NT2/D1 (cell line): ENCODE measurements around the gene METTL16.

ENCODE experiments used
- DNase-seq: peaks from one replicate; pipeline ENCODE4 v3.0.0-alpha.2; 2011; ENCODE audit warnings: low read depth, low spot score
- H3K27me3 ChIP-seq: 2 replicates; pipeline ENCODE4 v1.6.0; 2011; ENCODE audit warnings: mild to moderate bottlenecking; ENCODE audit not compliant: insufficient read length, insufficient read depth
- H3K36me3 ChIP-seq: 2 replicates; pipeline ENCODE4 v1.6.1; 2011; ENCODE audit warnings: mild to moderate bottlenecking, low read length, mixed read lengths; ENCODE audit not compliant: insufficient read depth, insufficient read length
- H3K4me1 ChIP-seq: 2 replicates; pipeline ENCODE4 v1.5.1; 2011; ENCODE audit not compliant: insufficient read depth, insufficient read length
- H3K4me3 ChIP-seq: 2 replicates; pipeline ENCODE4 v1.5.1; 2011; ENCODE audit warnings: low read depth; ENCODE audit not compliant: insufficient read length
- H3K9ac ChIP-seq: 2 replicates; pipeline ENCODE4 v1.6.0; 2011; ENCODE audit warnings: low read depth; ENCODE audit not compliant: insufficient read length
- H3K9me3 ChIP-seq: 2 replicates; pipeline ENCODE4 v1.5.1; 2011; ENCODE audit warnings: mild to moderate bottlenecking, low read length; ENCODE audit not compliant: insufficient read depth
- SUZ12 ChIP-seq: IDR thresholded peaks from 2 replicates; pipeline ENCODE4 v1.6.1; 2011; ENCODE audit not compliant: insufficient read length, insufficient read depth; ENCODE audit errors: extremely low read depth
- YY1 ChIP-seq: IDR thresholded peaks from 2 replicates; pipeline ENCODE4 v1.6.1; 2011; ENCODE audit not compliant: insufficient read length, insufficient read depth
- ZNF274 ChIP-seq: IDR thresholded peaks from 2 replicates; pipeline ENCODE4 v1.6.1; 2011; ENCODE audit warnings: mild to moderate bottlenecking, low read depth, low read length

The METTL16 gene

GRCh38 chr17:2412561-2413021 is 99.1 kb downstream of the METTL16 start:
- Histone ChIP-seq H3K27me3 (no peaks in the 10 kb centered on the region), H3K9me3 (no peaks in the 10 kb centered on the region), H3K9ac (no peak overlapping the region), H3K4me3 (no peak overlapping the region), H3K4me1 (no peaks in the 10 kb centered on the region), H3K36me3 (peaks cover 39% of the 10 kb centered on the region)
- DNase-seq = no peak
- no peak for TF ChIP-seq YY1
- no peak for TF ChIP-seq SUZ12
- no peak for TF ChIP-seq ZNF274

GRCh38 chr17:2410951-2411350 is 100.7 kb downstream of the METTL16 start:
- TF ChIP-seq ZNF274 = no peak
- TF ChIP-seq SUZ12 = no peak
- no peak for TF ChIP-seq YY1
- DNase-seq = no peak
- peaks cover 35% of the 10 kb centered on the region for H3K36me3 ChIP-seq
- no peak overlapping the region for H3K4me3 ChIP-seq
- H3K9ac ChIP-seq = no peak overlapping the region
- no peaks in the 10 kb centered on the region for H3K9me3 ChIP-seq
- H3K27me3 ChIP-seq = no peaks in the 10 kb centered on the region
- H3K4me1 ChIP-seq = peaks cover 3% of the 10 kb centered on the region

- TF ChIP-seq ZNF274 = no peak
- no peak for TF ChIP-seq YY1
- TF ChIP-seq SUZ12 = no peak
- H3K4me1 ChIP-seq = peaks cover 13% of the 10 kb centered on the region
- no peaks in the 10 kb centered on the region for H3K27me3 ChIP-seq
- H3K9me3 ChIP-seq = no peaks in the 10 kb centered on the region
- H3K9ac ChIP-seq = peak overlapping the region; percentile 56
- no peak overlapping the region for H3K4me3 ChIP-seq
- DNase-seq = no peak
- H3K36me3 ChIP-seq = peaks cover 18% of the 10 kb centered on the region
Observed at GRCh38 chr17:2406903-2407790, 104.5 kb downstream of the METTL16 start.

- H3K27me3 ChIP-seq = no peaks in the 10 kb centered on the region
- H3K4me1 ChIP-seq = peaks cover 13% of the 10 kb centered on the region
- peaks cover 15% of the 10 kb centered on the region for H3K36me3 ChIP-seq
- no peak for TF ChIP-seq ZNF274
- TF ChIP-seq YY1 = no peak
- no peak for TF ChIP-seq SUZ12
- DNase-seq = no peak
- H3K9me3 ChIP-seq = no peaks in the 10 kb centered on the region
- no peak overlapping the region for H3K4me3 ChIP-seq
- H3K9ac ChIP-seq = no peak overlapping the region
Observed at GRCh38 chr17:2406271-2406902, 105.3 kb downstream of the METTL16 start.

GRCh38 chr17:2405247-2405926 is 106.3 kb downstream of the METTL16 start:
- TF ChIP-seq ZNF274 (no peak), YY1 (no peak), SUZ12 (no peak)
- no peak for DNase-seq
- no peak overlapping the region for H3K9ac ChIP-seq
- H3K4me1 ChIP-seq = peaks cover 13% of the 10 kb centered on the region
- H3K36me3 ChIP-seq = peaks cover 8% of the 10 kb centered on the region
- no peaks in the 10 kb centered on the region for H3K27me3 ChIP-seq
- H3K4me3 ChIP-seq = no peak overlapping the region
- H3K9me3 ChIP-seq = no peaks in the 10 kb centered on the region

- H3K4me3 ChIP-seq = no peak overlapping the region
- no peak for DNase-seq
- no peaks in the 10 kb centered on the region for H3K9me3 ChIP-seq
- H3K36me3 ChIP-seq = peaks cover 8% of the 10 kb centered on the region
- H3K9ac ChIP-seq = peak overlapping the region; percentile 32
- no peaks in the 10 kb centered on the region for H3K27me3 ChIP-seq
- TF ChIP-seq YY1 (no peak), SUZ12 (no peak), ZNF274 (no peak)
- peaks cover 20% of the 10 kb centered on the region for H3K4me1 ChIP-seq
Observed at GRCh38 chr17:2403044-2403443, 108.6 kb downstream of the METTL16 start.

GRCh38 chr17:2402544-2402943 is 109.1 kb downstream of the METTL16 start:
- no peak overlapping the region for H3K4me3 ChIP-seq
- TF ChIP-seq ZNF274 (no peak), SUZ12 (no peak), YY1 (no peak)
- no peaks in the 10 kb centered on the region for H3K9me3 ChIP-seq
- DNase-seq = no peak
- H3K27me3 ChIP-seq = no peaks in the 10 kb centered on the region
- peaks cover 25% of the 10 kb centered on the region for H3K4me1 ChIP-seq
- H3K36me3 ChIP-seq = peaks cover 7% of the 10 kb centered on the region
- H3K9ac ChIP-seq = peak overlapping the region; percentile 82
